ENCODE data around the gene SLC16A3. TPM values are rescaled to one million over a fixed set of nuclear protein-coding genes. Genes with fewer than 3 reads are reported as not detected.

SLC16A3 gene
- total and polyA plus RNA-seq, 2 experiments from 2014 or later = 3.5 to 10.6 TPM

DNA sequence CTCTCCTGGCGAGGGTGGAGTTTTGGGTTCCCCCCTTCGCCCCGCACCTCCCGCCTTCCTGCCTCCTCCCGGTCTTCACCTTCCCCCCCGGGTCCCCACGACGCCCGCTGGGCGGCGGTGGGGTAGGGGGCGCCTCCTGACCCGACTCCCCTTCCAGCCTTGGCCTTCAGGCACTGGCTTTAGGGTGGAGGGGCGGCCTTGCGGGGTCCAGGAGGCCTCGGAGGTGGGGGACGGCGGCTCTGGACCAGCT, 2.4 kb downstream of the SLC16A3 start:
- H3K79me2 ChIP-seq (replicated peaks; ENCODE audit: insufficient read depth) = no peaks in the 10 kb centered on the region
- peak overlapping the region; percentile 66 for H3K4me3 ChIP-seq
- no peaks in the 10 kb centered on the region for H3K9me2 ChIP-seq (ENCODE audit: insufficient read depth)
- peaks cover 38% of the 10 kb centered on the region for H3K27me3 Mint-ChIP-seq (ENCODE audit: insufficient read depth, low read depth, poor library complexity)
- H3K9me3 Mint-ChIP-seq = no peaks in the 10 kb centered on the region
- TF ChIP-seq, protein P1, sequence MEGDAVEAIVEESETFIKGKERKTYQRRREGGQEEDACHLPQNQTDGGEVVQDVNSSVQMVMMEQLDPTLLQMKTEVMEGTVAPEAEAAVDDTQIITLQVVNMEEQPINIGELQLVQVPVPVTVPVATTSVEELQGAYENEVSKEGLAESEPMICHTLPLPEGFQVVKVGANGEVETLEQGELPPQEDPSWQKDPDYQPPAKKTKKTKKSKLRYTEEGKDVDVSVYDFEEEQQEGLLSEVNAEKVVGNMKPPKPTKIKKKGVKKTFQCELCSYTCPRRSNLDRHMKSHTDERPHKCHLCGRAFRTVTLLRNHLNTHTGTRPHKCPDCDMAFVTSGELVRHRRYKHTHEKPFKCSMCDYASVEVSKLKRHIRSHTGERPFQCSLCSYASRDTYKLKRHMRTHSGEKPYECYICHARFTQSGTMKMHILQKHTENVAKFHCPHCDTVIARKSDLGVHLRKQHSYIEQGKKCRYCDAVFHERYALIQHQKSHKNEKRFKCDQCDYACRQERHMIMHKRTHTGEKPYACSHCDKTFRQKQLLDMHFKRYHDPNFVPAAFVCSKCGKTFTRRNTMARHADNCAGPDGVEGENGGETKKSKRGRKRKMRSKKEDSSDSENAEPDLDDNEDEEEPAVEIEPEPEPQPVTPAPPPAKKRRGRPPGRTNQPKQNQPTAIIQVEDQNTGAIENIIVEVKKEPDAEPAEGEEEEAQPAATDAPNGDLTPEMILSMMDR (conservative IDR thresholded peaks at IDR 0.05; ENCODE audit: low read depth in 2 of 2) = no peak
- TF ChIP-seq POLR2AphosphoS5 (IDR thresholded peaks at IDR 0.05; ENCODE audit: low read depth) = 0 out of 2 replicates have a peak, but pooled peaks have one; percentile 8
- no peak for TF ChIP-seq CREB1 (CRISPR knock-in tag; IDR thresholded peaks at IDR 0.05; ENCODE audit: low read depth)
- no peak for TF ChIP-seq EZH2phosphoT487 (IDR thresholded peaks at IDR 0.05; ENCODE audit: unreplicated experiment)
- no peaks in the 10 kb centered on the region for H3K36me3 ChIP-seq (ENCODE audit: insufficient read depth)
- no peaks in the 10 kb centered on the region for H3K36me3 Mint-ChIP-seq (ENCODE audit: low read depth)
- peak overlapping the region; percentile 90 for H3K4me2 ChIP-seq
- no peak overlapping the region for H3K27ac ChIP-seq (ENCODE audit: low read depth)
- no peaks in the 10 kb centered on the region for H3F3A ChIP-seq (replicated peaks; ENCODE audit: low read depth)
- DNase-seq (ENCODE audit: low spot score) (no peak), ATAC-seq (peak; percentile 2)
- H3K4me1 ChIP-seq (ENCODE audit: insufficient read depth) = no peaks in the 10 kb centered on the region
- 0 out of 3 replicates have a peak, but pooled peaks cover 3% of the 10 kb centered on the region for H3K4me1 Mint-ChIP-seq
- H3K4me3 Mint-ChIP-seq = no peak overlapping the region; the same call in 2 of the 3 replicates
- peak overlapping the region; percentile 95 for H2AFZ ChIP-seq
- H3K27ac Mint-ChIP-seq = no peak overlapping the region
- H3K27me3 ChIP-seq (ENCODE audit: insufficient read depth) = peaks cover 51% of the 10 kb centered on the region
- no peaks in the 10 kb centered on the region; the same call in 1 of the 2 replicates for H4K20me1 ChIP-seq (replicated peaks; ENCODE audit: insufficient read depth)

- H3K9me2 ChIP-seq (ENCODE audit: insufficient read depth) = no peaks in the 10 kb centered on the region
- Mint-ChIP-seq H3K36me3 (ENCODE audit: low read depth) (no peaks in the 10 kb centered on the region), H3K4me1 (peaks cover 5% of the 10 kb centered on the region; the same call in 1 of the 3 replicates), H3K9me3 (no peaks in the 10 kb centered on the region), H3K27ac (no peak overlapping the region), H3K4me3 (peak overlapping the region; percentile 49; the same call in 2 of the 3 replicates), H3K27me3 (ENCODE audit: insufficient read depth, low read depth, poor library complexity) (peaks cover 40% of the 10 kb centered on the region)
- H3K27me3 ChIP-seq (ENCODE audit: insufficient read depth) = peaks cover 49% of the 10 kb centered on the region
- peak overlapping the region; percentile 90 for H3K4me2 ChIP-seq
- no peak for TF ChIP-seq EZH2 (IDR thresholded peaks at IDR 0.05; ENCODE audit: low read depth, unreplicated experiment)
- TF ChIP-seq ZNF331 (CRISPR knock-in tag; IDR thresholded peaks at IDR 0.05; ENCODE audit: low read depth) = no peak
- no peak for TF ChIP-seq NANOG (IDR thresholded peaks at IDR 0.05; ENCODE audit: borderline replicate concordance)
- TF ChIP-seq, protein P1 (conservative IDR thresholded peaks at IDR 0.05; ENCODE audit: low read depth in 2 of 2) = no peak
- no peak; the same call in 1 of the 2 replicates for TF ChIP-seq POLR2AphosphoS5 (IDR thresholded peaks at IDR 0.05; ENCODE audit: low read depth)
- no peak for TF ChIP-seq JUNB (IDR thresholded peaks at IDR 0.05; ENCODE audit: unreplicated experiment)
- 0 out of 2 replicates have a peak, but pooled peaks have one; percentile 12 for TF ChIP-seq ETS1 (IDR thresholded peaks at IDR 0.05)
- peak overlapping the region; percentile 95 for H2AFZ ChIP-seq
- no peaks in the 10 kb centered on the region for H3K79me2 ChIP-seq (replicated peaks; ENCODE audit: insufficient read depth)
- ATAC-seq (peak; percentile 17), DNase-seq (ENCODE audit: low spot score) (peak; percentile 84)
- no peak overlapping the region for H3K27ac ChIP-seq (ENCODE audit: low read depth)
- H3F3A ChIP-seq (replicated peaks; ENCODE audit: low read depth) = no peaks in the 10 kb centered on the region; the same call in 1 of the 2 replicates
- no peaks in the 10 kb centered on the region; the same call in 1 of the 2 replicates for H4K20me1 ChIP-seq (replicated peaks; ENCODE audit: insufficient read depth)
- no peaks in the 10 kb centered on the region for H3K4me1 ChIP-seq (ENCODE audit: insufficient read depth)
- peak overlapping the region; percentile 66 for H3K4me3 ChIP-seq
- no peaks in the 10 kb centered on the region for H3K36me3 ChIP-seq (ENCODE audit: insufficient read depth)
These were observed 2.9 kb downstream of the SLC16A3 start for GRCh38 chr17:82231562-82232321.

Measured in GM23338 (cell line).